ENCODE results near the gene SLC22A13. TPM values are rescaled to one million over a fixed set of nuclear protein-coding genes. Genes with fewer than 3 reads are reported as not detected.

SLC22A13 gene
- total and polyA plus RNA-seq, 2 donors (not counting 1 experiment from before 2014, with no cell fraction given) = 0.06 to 0.33 TPM

GRCh38 chr3:38264353-38264771 lies 1.2 kb upstream of the SLC22A13 start:
- H3K27me3 ChIP-seq (ENCODE audit: control insufficient read depth, insufficient read depth, low read length) = no peaks in the 10 kb centered on the region
- H3K27ac ChIP-seq (ENCODE audit: insufficient read depth, low read length) = no peak overlapping the region
- TF ChIP-seq EZH2 (IDR thresholded peaks at IDR 0.05; ENCODE audit: low read length, missing control alignments) = no peak
- TF ChIP-seq, protein P1, sequence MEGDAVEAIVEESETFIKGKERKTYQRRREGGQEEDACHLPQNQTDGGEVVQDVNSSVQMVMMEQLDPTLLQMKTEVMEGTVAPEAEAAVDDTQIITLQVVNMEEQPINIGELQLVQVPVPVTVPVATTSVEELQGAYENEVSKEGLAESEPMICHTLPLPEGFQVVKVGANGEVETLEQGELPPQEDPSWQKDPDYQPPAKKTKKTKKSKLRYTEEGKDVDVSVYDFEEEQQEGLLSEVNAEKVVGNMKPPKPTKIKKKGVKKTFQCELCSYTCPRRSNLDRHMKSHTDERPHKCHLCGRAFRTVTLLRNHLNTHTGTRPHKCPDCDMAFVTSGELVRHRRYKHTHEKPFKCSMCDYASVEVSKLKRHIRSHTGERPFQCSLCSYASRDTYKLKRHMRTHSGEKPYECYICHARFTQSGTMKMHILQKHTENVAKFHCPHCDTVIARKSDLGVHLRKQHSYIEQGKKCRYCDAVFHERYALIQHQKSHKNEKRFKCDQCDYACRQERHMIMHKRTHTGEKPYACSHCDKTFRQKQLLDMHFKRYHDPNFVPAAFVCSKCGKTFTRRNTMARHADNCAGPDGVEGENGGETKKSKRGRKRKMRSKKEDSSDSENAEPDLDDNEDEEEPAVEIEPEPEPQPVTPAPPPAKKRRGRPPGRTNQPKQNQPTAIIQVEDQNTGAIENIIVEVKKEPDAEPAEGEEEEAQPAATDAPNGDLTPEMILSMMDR (conservative IDR thresholded peaks at IDR 0.05 in 1 of 2, IDR thresholded peaks at IDR 0.05 in 1 of 2; ENCODE audit: low read depth in 1 of 2, low read length in 2 of 2) = no peak
- H3K9me3 ChIP-seq (ENCODE audit: control insufficient read depth, insufficient read depth, low read depth, low read length) = no peaks in the 10 kb centered on the region
- no peaks in the 10 kb centered on the region for H3K36me3 ChIP-seq (ENCODE audit: control insufficient read depth, insufficient read depth, low read length)
- H3K79me2 ChIP-seq (ENCODE audit: control insufficient read depth, insufficient read depth, low read length) = no peaks in the 10 kb centered on the region
- H3K9ac ChIP-seq (ENCODE audit: insufficient read depth, low read length) = no peak overlapping the region
- H3K4me1 ChIP-seq (ENCODE audit: control insufficient read depth, extremely low read depth, insufficient read depth, low read length) = no peaks in the 10 kb centered on the region
- H4K20me1 ChIP-seq (ENCODE audit: control insufficient read depth, extremely low read depth, insufficient read depth, low read length) = no peaks in the 10 kb centered on the region
- H3K4me2 ChIP-seq (ENCODE audit: extremely low read depth, insufficient read depth, low read length) = no peak overlapping the region
- DNase-seq (ENCODE audit: low read depth in 2 of 2) = no peak
- H3K4me3 ChIP-seq (replicated peaks in 1 of 4; ENCODE audit: control extremely low read depth in 1 of 4, insufficient read depth in 1 of 4, low read depth in 3 of 4, low read length in 4 of 4) = no peak overlapping the region
- no peak overlapping the region for H2AFZ ChIP-seq (ENCODE audit: low read length)

- TF ChIP-seq, protein P1 (conservative IDR thresholded peaks at IDR 0.05 in 1 of 2, IDR thresholded peaks at IDR 0.05 in 1 of 2; ENCODE audit: low read depth in 1 of 2, low read length in 2 of 2) = no peak
- TF ChIP-seq EZH2 (IDR thresholded peaks at IDR 0.05; ENCODE audit: low read length, missing control alignments) = no peak
- Histone ChIP-seq H3K4me3 (replicated peaks in 1 of 4; ENCODE audit: control extremely low read depth in 1 of 4, insufficient read depth in 1 of 4, low read depth in 3 of 4, low read length in 4 of 4) (no peak overlapping the region), H3K4me2 (ENCODE audit: extremely low read depth, insufficient read depth, low read length) (no peak overlapping the region), H3K27ac (ENCODE audit: insufficient read depth, low read length) (no peak overlapping the region), H3K36me3 (ENCODE audit: control insufficient read depth, insufficient read depth, low read length) (no peaks in the 10 kb centered on the region), H3K9me3 (ENCODE audit: control insufficient read depth, insufficient read depth, low read depth, low read length) (no peaks in the 10 kb centered on the region), H3K4me1 (ENCODE audit: control insufficient read depth, extremely low read depth, insufficient read depth, low read length) (no peaks in the 10 kb centered on the region), H3K9ac (ENCODE audit: insufficient read depth, low read length) (no peak overlapping the region), H3K27me3 (ENCODE audit: control insufficient read depth, insufficient read depth, low read length) (no peaks in the 10 kb centered on the region), H4K20me1 (ENCODE audit: control insufficient read depth, extremely low read depth, insufficient read depth, low read length) (no peaks in the 10 kb centered on the region), H3K79me2 (ENCODE audit: control insufficient read depth, insufficient read depth, low read length) (no peaks in the 10 kb centered on the region), H2AFZ (ENCODE audit: low read length) (no peak overlapping the region)
- no peak for DNase-seq (ENCODE audit: low read depth in 2 of 2)
These were observed 833 bp upstream of the SLC22A13 start for GRCh38 chr3:38264779-38265178.

- Histone ChIP-seq H3K27ac (ENCODE audit: insufficient read depth, low read length) (no peak overlapping the region), H3K79me2 (ENCODE audit: control insufficient read depth, insufficient read depth, low read length) (no peaks in the 10 kb centered on the region), H3K4me3 (replicated peaks in 1 of 4; ENCODE audit: control extremely low read depth in 1 of 4, insufficient read depth in 1 of 4, low read depth in 3 of 4, low read length in 4 of 4) (no peak overlapping the region), H4K20me1 (ENCODE audit: control insufficient read depth, extremely low read depth, insufficient read depth, low read length) (no peaks in the 10 kb centered on the region), H3K4me2 (ENCODE audit: extremely low read depth, insufficient read depth, low read length) (no peak overlapping the region), H3K4me1 (ENCODE audit: control insufficient read depth, extremely low read depth, insufficient read depth, low read length) (no peaks in the 10 kb centered on the region), H3K9ac (ENCODE audit: insufficient read depth, low read length) (no peak overlapping the region), H3K27me3 (ENCODE audit: control insufficient read depth, insufficient read depth, low read length) (no peaks in the 10 kb centered on the region), H3K36me3 (ENCODE audit: control insufficient read depth, insufficient read depth, low read length) (no peaks in the 10 kb centered on the region), H3K9me3 (ENCODE audit: control insufficient read depth, insufficient read depth, low read depth, low read length) (no peaks in the 10 kb centered on the region), H2AFZ (ENCODE audit: low read length) (no peak overlapping the region)
- no peak for DNase-seq (ENCODE audit: low read depth in 2 of 2)
- TF ChIP-seq, protein P1 (conservative IDR thresholded peaks at IDR 0.05 in 1 of 2, IDR thresholded peaks at IDR 0.05 in 1 of 2; ENCODE audit: low read depth in 1 of 2, low read length in 2 of 2) = no peak
- TF ChIP-seq EZH2 (IDR thresholded peaks at IDR 0.05; ENCODE audit: low read length, missing control alignments) = no peak
These were observed 1.2 kb downstream of the SLC22A13 start for GRCh38 chr3:38266810-38267209.
